Iris pigment epithelial cell (primary cell): Measurements from ENCODE around the gene BSPRY.
"Not testable (repeated sequence)": the region's sequence is repeated elsewhere in the genome, so short reads cannot be mapped to it uniquely, and the experiment has no call there.

ENCODE experiments used
- DNase-seq: peaks from one replicate; pipeline ENCODE4 v3.0.0-alpha.2; 2011; ENCODE audit warnings: low read depth

The BSPRY gene

DNA sequence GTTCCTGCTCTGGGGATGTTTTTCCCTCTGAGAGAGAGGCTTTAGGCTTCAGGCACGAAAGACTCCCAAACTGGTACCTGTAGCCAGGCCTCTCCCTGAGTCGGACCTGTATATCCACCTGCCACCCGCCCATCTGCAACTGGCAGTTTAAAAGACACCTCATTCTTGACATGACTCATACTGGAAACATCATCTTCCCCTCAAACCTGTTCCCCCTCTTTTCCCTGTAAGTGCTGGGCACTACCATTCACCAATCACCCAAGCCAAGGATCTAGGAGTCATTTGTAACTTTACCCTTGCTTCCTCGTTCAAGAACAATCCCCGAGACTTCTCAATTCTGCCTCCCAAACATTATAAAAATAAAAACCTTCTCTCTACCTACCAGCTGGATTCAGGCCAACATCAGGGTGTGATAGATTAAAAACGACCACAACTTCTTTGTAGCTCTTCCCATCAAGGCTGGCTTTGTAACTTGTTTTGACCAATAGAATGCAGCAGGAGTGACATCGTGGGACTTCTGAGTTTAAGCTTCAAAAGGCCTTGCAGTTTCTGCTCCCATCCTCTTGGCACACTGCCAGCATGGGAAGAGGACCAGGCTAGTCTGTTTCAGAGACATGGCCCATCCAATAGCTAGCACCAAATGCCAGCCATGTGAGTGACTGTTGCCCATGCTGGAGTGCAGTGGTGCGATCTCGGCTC is 7.5 kb upstream of the BSPRY start:
- DNase-seq = no peak

DNA sequence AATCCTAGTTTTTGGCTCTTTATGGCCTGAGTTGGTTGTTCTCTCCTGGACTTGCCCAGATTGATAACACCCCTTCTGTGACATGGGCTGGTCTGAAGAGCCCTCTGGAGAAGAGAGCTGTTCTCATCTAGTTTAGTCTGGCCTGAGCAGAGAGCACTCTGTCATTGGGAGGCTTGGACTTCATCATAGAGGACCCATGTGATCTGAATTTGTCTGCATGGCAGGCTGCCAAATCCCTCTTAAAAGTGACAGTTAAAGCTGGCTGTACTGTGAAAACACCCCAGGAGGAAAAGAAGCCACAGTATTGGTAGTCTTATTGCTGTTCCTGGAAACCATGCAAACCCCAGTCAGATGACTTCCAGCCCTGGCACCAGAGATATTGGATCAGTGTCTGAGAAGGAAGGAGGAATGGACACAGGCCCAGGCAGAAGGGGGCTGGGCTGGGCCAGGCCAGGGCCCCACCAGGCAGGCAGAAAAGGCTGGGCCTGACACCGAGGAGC is 5.6 kb upstream of the BSPRY start:
- DNase-seq = peak; percentile 51

DNA sequence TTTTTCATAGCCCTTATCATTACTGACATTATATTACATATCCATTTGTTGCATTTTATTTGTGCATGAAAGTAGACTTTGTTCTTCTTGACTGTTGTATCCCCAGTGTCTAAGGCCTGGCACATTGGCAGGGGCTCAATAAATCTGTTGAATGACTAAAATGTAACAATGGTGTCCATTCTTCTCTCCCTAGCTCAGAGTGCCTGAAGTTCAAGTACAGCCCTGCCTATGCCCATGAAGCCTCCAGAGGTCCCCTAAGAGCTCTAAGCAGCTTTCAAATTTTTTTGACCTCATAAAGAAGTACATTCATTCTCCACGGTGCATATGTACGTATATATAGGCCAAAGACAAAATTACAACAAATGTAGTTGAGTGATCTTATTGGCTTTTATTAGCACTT is 4.2 kb upstream of the BSPRY start:
- no peak for DNase-seq

DNA sequence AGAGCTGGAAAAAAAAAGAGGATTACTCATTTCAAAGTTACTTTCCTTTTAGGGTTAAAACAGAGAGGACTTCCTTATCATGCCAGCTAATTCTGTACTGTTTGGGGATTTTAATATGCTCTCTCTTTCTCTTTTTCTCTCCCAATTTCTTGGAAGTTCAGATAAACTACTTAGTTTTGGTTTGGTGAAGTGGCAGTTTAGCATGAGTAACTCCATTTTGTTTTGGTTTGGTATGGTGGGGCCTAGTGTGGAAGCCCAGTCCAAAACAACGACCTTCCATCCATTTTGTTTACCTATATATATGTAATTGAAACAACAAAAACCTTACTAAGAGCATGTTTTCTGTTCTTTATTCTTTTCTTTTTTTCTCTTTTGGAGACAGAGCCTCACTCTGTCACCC is 3.7 kb upstream of the BSPRY start:
- DNase-seq = no peak

DNA sequence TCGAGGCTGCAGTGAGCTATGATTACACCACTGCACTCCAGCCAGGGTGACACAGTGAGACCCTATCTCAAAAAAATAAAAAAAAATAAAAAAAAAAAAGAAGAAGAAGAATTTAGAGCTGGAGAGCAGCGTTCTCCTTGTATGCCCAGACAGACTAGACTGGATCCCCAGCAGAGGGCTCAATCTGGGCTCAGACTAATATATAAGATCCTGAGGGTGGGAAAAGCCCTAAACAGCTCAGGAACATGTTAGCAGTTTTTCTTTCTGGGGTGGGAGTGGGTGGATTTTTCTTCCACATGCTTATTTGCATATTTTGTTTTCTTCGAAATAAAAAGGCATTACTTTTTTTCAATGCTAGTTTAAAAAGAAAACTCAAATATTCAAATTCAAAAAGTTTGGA is 904 bp upstream of the BSPRY start:
- DNase-seq = no peak

DNA sequence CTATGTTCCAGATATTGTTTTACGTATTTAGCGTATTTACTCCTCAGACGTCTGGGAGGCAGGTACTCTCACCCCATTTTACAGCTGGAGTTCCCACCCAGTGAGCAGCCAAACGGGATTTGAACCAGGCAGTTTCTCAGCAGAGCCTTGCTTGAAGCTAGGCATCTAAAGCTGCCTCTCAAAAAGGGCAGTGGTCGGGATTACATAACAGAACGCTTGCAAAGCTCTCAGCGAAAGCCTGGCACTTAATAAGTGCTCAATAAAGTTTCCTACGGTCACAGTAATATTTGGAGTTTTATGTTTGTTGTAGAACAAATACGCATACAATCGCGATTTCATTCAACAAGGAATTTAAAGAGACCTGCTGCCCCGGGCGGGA is 286 bp upstream of the BSPRY start:
- no peak for DNase-seq

DNA sequence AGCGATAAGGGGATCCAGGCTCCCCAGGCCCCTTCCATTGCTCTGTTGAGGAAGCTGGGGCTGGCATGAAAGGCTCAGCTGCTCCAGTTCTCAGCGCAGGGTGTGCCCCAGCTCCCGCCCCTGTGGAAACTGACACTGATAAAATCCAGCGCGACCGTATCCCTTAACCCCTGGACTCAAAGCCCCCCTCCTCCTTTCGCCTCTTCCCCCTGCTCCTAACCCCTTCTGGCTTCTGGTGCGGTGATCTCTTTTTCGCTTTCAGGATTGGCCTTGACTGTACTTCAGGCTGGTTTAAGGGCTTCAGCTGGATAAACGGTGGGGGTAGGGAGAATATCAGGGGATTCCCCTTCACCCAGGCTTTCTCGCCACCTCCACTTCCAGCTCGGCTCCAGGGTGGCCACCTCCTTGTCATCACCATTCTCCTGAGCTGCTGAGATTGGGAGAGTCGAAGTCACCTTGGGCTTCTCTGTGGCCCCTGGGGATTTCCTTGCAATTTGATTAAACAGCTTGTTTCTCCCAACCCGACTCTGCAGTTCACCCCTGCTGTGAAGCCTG is 843 bp downstream of the BSPRY start:
- DNase-seq = no peak

DNA sequence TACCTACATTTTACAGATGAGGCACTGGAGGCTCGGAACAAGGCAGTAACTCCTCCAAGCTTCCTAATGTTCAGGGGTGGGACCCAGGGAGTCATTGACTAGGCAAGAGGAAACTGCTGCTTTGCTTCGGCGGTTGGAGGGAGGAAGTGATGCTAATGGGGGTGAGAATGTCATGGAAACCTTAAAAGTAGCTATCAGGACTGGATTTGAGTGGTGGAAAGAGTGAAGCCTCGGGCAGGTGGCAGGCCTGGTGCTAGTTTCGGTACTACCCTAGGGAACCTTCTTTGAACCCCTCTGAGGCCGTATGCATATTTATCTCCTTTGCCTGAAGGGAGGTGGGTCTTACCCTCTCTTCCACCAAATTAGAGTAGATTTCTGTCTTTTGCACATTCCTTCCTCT is 1.6 kb downstream of the BSPRY start:
- DNase-seq = no peak

DNA sequence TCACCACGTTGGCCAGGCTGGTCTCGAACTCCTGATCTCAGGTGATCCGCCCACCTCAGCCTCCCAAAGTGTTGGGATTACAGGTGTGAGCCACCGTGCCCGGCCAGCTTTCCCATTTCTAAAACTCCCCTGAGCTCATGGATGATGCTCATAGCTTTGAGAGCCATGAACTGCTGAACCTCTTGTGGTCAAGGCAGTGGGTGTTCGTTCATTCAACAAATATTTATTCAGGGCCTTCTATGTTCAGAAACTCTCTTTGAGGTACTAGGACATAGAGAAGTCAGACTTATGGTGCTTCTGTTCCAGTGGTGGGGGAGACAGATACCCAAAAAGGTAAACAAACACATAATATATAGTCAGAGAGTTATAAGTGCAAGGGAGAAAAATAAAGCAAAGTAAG is 2.7 kb downstream of the BSPRY start:
- no peak for DNase-seq

DNA sequence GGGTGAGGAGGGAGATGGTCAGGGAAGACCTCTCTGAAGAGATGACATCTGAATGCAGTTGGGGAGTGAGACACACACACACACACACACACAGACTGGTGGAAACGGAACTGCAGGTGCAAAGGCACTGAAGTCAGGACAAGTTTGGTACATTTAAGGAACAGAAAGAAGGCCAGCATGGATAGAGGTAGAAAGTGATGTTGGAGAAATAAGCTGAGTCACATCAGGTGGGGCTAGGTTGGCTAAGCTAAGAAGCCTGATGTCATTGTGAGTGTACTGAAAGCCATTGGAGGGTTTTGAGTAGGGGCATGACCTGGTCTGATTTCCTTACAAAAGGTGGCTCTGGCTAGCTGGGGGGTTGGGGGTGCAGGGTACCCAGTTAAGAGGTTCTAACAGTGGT is 3.1 kb downstream of the BSPRY start:
- DNase-seq = no peak

DNA sequence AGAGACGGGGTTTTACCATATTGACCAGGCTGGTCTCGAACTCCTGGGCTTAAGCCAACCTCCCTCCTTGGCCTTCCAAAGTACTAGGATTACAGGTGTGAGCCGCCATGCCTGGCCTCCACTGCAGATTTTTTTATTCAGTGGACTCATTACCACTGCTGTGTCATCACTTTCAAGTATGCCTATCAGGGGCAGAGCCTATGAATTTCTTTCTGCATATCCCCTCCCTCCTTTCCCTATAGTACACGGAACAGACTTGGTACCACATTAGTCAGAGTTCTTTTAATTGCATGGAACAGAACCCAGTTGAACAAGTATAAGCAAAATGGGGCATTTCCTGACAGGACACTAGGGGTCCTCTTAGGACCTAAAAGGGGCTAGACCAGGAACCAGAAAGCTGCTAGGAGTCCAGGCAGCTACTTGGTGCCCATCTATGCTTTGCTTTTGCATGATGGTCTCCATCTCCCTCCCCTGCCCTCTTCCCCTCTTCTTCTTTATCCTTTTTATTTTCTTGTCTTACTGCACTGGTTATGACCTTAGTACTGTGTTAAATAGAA is 5.8 kb downstream of the BSPRY start:
- no peak for DNase-seq

DNA sequence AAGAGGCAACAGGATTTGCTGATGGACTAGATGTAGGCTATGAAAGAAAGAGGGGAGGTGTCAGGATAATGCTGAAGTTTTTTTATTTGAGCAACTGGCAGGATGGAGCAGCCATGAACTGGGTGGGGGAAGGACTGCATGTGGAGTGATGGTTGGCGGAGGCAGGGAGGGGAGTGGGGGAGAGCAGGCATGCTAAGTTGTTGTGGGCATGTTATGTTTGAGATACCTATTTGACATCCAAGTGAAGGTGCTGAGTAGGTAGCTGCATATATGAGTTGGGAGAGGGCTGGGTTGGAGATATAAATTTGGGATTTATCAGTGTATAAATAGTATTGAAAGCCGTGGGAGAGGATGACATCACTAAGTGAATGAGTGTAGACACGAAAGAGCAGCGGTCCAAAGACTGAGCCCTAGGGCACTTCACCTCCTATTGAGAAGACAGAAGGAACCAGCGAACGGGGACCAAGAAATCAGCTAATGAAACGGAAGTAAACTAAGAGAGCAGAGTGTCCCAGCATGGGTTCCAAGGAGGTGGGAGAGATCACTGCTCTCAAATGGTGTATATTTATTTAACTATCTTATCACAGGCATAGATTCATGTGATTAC is 7.4 kb downstream of the BSPRY start:
- DNase-seq = no peak

DNA sequence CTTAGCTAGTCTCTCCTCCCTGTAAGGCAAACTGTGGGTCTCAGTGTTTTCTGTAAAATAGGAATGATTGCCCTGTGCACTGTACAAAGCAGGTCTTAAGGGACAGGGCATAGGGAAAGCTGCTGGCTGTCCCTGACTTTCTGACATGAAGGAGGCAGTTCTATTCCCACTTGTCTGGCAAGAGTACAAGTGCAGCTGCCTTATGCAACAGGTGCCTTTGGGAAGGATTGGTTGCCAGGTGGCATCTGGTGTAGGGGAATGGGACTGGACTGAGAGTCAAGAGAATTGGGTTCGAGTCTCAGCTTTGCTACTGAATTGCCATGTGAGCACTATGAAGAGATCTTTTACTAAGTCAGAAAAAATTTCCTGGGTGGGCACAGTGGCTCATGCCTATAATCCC is 10.0 kb downstream of the BSPRY start:
- DNase-seq = no peak

DNA sequence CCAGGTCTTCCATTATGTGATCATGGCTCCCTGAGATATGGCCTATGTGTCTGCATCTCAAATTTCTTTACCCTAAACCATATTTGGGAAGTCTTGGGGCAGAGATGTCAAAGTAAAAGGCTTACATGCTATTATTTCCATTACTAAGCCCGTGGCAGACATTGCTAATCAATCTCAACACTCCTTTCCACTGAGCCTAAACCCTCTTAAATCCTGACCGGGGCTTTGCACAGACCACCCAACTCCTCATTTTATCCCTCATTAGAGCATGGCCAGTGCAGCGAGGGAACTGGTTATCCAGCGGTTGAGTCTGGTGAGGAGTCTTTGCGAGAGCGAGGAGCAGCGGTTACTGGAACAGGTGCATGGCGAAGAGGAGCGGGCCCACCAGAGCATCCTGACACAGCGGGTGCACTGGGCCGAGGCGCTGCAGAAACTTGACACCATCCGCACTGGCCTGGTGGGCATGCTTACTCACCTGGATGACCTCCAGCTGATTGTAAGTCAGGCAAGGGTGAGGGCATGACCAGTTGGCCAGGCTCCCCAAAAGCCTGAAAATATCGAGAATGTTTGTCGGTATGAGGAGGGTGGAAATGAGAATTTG is 11.0 kb downstream of the BSPRY start:
- no peak for DNase-seq

DNA sequence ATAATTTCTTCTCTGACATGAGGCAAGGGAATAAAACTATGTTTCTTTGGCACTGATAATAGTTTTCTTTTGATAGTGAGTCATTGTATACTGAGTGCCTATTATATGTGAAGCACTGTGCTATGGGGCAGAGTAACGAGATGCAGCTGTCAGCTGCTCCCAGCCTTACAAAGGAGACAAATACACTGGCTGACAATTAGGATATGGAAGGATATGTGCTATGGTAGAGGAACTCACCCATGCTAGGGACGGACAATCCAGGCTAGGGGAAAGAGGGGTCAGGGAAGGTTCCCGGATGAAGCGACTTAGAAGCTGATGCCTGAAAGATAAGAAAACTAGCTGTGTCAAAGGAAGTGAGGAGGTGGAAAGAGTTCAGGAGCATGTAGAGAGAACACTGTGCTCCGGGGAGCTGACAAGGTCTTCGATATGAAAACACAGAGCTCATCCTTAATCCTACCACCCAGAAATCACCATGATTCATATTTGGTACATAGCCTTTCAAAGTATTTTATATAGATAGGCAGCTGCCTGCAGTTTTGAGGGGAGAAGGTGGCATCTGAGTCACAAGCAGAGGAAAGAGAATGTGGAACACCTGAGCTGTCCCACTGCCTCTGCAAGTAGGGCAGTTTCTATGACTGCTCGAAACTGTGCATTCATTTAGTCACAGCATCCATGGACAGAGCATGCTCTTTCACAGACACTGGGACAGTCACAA is 12.1 kb downstream of the BSPRY start:
- peak; percentile 61 for DNase-seq

DNA sequence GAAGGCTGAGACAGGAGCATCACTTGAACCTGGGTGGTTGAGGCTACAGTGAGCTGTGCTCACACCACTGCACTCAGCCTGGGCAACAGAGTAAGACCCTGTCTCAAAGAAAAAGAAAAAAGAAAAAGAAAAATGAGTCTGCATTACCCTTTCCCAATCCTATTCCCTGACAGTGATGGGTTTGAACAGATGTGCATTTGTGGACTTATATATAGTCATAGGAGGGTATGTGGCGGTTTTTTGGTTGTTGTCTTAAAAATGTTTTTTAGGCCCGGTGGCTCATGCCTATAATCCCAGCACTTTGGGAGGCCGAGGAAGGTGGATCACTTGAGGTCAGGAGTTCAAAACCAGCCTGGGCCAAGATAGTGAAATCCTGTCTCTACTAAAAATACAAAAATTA is 14.0 kb downstream of the BSPRY start:
- no peak for DNase-seq

DNA sequence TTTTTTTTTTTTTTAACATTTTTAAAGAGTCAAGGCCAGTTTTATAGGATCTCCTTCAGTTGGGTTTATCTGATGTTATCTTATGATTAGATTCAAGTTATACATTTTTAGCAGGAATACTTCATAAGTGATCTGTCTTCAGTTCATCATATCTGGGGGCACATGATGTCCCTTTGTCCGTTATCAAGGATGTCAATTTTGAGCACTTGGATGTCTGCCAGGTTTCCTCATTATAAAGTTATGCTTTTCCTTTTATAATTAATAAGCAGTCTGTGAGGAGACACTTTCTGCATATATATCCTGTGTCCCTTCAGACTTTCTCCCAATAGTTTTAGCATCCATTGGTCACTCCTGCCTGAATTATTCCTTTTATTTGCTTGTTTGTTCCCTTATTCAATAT is 15.6 kb downstream of the BSPRY start:
- no peak for DNase-seq

DNA sequence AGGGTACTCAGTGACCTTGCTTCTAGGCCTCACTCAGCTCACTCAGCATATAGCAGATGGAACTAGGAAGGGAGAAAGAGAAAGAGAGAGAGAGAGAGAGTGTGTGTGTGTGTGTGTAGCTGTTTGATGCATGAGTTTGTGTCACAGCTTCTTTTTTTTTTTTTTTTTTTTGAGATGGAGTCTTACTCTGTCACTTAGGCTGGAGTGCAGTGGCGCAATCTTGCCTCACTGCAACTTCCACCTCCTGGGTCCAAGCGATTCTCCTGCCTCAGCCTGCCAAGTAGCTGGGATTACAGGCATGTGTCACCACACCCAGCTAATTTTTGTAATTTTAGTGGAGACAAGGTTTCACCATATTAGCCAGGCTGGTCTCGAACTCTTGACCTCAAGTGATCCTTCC is 16.3 kb downstream of the BSPRY start:
- not testable (repeated sequence) for DNase-seq

DNA sequence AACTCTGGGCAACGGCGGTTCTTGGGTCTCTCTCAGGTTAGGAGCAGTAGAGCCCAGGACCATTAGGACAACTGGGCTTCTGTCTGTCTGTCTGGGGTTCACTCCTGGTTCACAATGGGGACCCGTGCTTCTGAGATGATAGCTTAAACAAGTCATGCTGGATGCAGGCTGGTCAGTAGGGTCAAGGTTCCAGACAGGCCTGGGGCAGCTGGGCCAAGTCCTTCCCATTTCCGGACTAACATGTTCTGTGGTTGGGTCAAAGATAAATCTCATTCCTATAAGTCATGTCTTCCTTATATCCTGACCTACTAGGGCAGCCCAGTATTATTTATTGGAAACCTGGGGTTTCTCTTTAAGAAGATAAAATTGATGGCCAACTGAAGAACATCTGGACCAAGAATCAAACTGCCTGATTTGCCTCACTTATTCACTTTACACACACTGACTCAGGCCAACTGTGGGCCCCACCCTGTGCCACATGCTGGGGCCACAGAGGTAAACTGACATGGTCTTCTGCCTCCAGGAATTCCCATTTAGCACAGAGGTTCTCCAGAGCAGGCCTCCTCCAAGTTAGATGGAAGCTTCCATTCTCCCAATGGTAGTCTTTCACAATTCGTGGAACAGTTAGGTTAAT is 19.1 kb downstream of the BSPRY start:
- no peak for DNase-seq

DNA sequence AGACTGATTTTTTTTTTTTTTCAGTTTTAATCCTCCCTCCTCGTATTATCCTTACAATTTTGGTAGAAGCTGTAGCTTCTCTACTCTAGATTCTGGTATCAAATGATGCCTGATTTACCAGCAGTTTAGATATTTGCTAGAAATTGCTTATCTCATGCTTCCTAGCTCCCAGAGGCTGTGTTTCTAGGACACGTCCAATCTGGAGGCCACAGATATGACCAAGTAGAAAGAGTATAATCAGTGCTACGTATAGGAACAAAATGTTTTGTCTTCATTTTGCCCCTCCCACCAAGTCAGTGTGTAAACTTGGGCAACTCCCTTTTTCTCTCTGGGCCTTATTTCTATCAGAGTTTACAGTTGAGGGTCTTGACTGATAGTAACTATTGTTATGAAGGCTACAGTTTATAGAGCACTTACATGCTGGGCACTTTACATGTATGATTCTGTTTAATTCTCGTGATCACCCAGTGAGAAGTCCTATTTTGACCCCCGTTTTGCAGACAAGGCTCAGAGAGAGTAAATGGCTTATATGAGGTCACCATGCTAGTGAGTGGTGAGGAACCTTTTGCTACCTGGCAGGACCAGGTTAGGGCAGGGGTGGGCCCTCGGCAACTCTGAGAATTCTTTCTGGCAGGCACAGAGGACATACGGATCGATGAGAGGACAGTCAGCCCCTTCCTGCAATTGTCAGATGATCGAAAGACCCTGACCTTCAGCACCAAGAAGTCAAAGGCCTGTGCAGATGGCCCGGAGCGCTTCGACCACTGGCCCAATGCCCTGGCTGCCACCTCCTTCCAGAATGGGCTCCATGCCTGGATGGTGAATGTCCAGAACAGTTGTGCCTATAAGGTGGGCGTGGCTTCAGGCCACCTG is 19.9 kb downstream of the BSPRY start:
- DNase-seq = no peak

DNA sequence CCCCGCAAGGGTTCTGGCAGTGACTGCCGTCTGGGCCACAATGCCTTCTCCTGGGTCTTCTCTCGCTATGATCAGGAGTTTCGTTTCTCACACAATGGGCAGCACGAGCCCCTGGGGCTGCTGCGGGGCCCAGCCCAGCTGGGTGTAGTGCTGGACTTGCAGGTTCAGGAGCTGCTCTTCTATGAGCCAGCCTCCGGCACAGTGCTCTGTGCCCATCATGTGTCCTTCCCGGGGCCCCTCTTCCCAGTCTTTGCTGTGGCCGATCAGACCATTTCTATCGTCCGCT is 20.5 kb downstream of the BSPRY start:
- no peak for DNase-seq
